BLaER1 treated with 17β-estradiol and CSF1 and Interleukin-3, amounts not matched to agents 10 nM and 100 nM (cell line): ENCODE data around the gene CEP112.
"Not testable (repeated sequence)": the region's sequence is repeated elsewhere in the genome, so short reads cannot be mapped to it uniquely, and the experiment has no call there.

Source experiments
- H3K27ac ChIP-seq, 11 experiments: shearing (Covaris generic); formaldehyde crosslinking; 2 replicates each; pipeline ENCODE4 v1.8.1; 2022
- H3K27me3 ChIP-seq, 11 experiments: shearing (Covaris generic); formaldehyde crosslinking; 2 replicates each; pipeline ENCODE4 v1.8.1; 2022
- H3K36me3 ChIP-seq, 11 experiments: shearing (Covaris generic); formaldehyde crosslinking; 2 replicates each; pipeline ENCODE4 v1.8.1; 2022
- H3K4me1 ChIP-seq, 10 experiments: shearing (Covaris generic); formaldehyde crosslinking; 2 replicates each; pipeline ENCODE4 v1.8.1; 2022
- H3K4me2 ChIP-seq, 11 experiments: shearing (Covaris generic); formaldehyde crosslinking; 2 replicates each; pipeline ENCODE4 v1.8.1; 2022
- H3K4me3 ChIP-seq, 10 experiments: shearing (Covaris generic); formaldehyde crosslinking; 2 replicates each; pipeline ENCODE4 v1.8.1; 2022
- H3K9ac ChIP-seq, 11 experiments: shearing (Covaris generic); formaldehyde crosslinking; 2 replicates each; pipeline ENCODE4 v1.8.1; 2022
- H3K9me3 ChIP-seq, 11 experiments: shearing (Covaris generic); formaldehyde crosslinking; replicated peaks in 1 of 11; 2 replicates each; pipeline ENCODE4 v1.8.1; 2022
- H4K20me1 ChIP-seq, 11 experiments: shearing (Covaris generic); formaldehyde crosslinking; 2 replicates each; pipeline ENCODE4 v1.8.1; 2022
- Cebpa-rat ChIP-seq, 11 experiments: shearing (Covaris generic); IDR thresholded peaks; 2 replicates each; pipeline ENCODE4 v1.8.1; 2022

The CEP112 gene

GRCh38 chr17:65741710-65742109 lies 450.2 kb downstream of the CEP112 start:
- H4K20me1 ChIP-seq = no peaks in the 10 kb centered on the region
- H3K4me3 ChIP-seq = no peak overlapping the region
- H3K27ac ChIP-seq = no peak overlapping the region
- H3K27me3 ChIP-seq = no peaks in the 10 kb centered on the region
- peaks cover 0 to 11% (median 9%) of the 10 kb centered on the region in 11 experiments; a peak in 11 of 22 replicates for H3K9me3 ChIP-seq
- no peak overlapping the region for H3K4me2 ChIP-seq
- no peaks in the 10 kb centered on the region for H3K36me3 ChIP-seq
- TF ChIP-seq Cebpa-rat (IDR thresholded peaks at IDR 0.05) = no peak
- H3K9ac ChIP-seq = no peak overlapping the region
- H3K4me1 ChIP-seq = no peaks in the 10 kb centered on the region

GRCh38 chr17:65739034-65739433 lies 452.9 kb downstream of the CEP112 start:
- TF ChIP-seq Cebpa-rat (IDR thresholded peaks at IDR 0.05) = no peak
- no peak overlapping the region for H3K4me3 ChIP-seq
- H4K20me1 ChIP-seq = no peaks in the 10 kb centered on the region
- peaks cover 0 to 11% (median 9%) of the 10 kb centered on the region in 11 experiments; a peak in 11 of 22 replicates for H3K9me3 ChIP-seq
- H3K27me3 ChIP-seq = no peaks in the 10 kb centered on the region
- no peak overlapping the region for H3K9ac ChIP-seq
- no peaks in the 10 kb centered on the region for H3K36me3 ChIP-seq
- no peak overlapping the region for H3K4me2 ChIP-seq
- H3K27ac ChIP-seq = no peak overlapping the region
- H3K4me1 ChIP-seq = no peaks in the 10 kb centered on the region

- no peak overlapping the region for H3K4me3 ChIP-seq
- H3K9ac ChIP-seq = no peak overlapping the region
- no peak for TF ChIP-seq Cebpa-rat (IDR thresholded peaks at IDR 0.05)
- no peaks in the 10 kb centered on the region for H3K27me3 ChIP-seq
- H3K4me2 ChIP-seq = no peak overlapping the region
- no peak overlapping the region for H3K27ac ChIP-seq
- peaks cover 3 to 15% (median 13%) of the 10 kb centered on the region in 11 experiments; a peak in 19 of 22 replicates for H3K9me3 ChIP-seq
- no peaks in the 10 kb centered on the region for H4K20me1 ChIP-seq
- no peaks in the 10 kb centered on the region for H3K4me1 ChIP-seq
- 0 out of 22 replicates have a peak, but pooled peaks cover 0 to under 1% (median 0%) of the 10 kb centered on the region in 11 experiments for H3K36me3 ChIP-seq
These were observed 454.5 kb downstream of the CEP112 start for GRCh38 chr17:65737451-65737850.

DNA sequence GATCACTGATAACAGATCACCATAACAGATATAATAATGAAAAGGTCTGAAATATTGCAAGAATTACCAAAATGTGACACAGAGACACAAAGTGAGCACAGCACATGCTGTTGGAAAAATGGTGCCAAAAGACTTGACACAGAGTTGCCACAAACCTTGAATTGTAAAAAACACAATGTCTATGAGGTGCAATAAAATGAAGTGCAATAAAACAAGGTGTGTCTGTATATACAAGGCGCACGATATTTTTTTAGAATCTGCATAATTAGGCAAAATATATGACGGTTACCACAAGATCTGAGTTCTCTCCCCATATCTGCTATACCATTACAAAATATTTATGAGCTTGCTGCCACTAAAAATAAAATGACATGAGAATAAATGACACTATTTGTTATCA lies 458.6 kb downstream of the CEP112 start:
- Histone ChIP-seq H3K27me3 (no peaks in the 10 kb centered on the region), H3K36me3 (peaks cover 0 to 7% (median 0%) of the 10 kb centered on the region in 11 experiments; a peak in 2 of 22 replicates), H4K20me1 (no peaks in the 10 kb centered on the region), H3K4me1 (no peaks in the 10 kb centered on the region), H3K9me3 (peaks cover 12 to 23% (median 16%) of the 10 kb centered on the region in 11 experiments), H3K9ac (no peak overlapping the region), H3K4me3 (no peak overlapping the region), H3K4me2 (no peak overlapping the region), H3K27ac (no peak overlapping the region)
- no peak for TF ChIP-seq Cebpa-rat (IDR thresholded peaks at IDR 0.05)

- not testable (repeated sequence) for H3K27ac ChIP-seq, H3K36me3 ChIP-seq, H4K20me1 ChIP-seq, H3K4me1 ChIP-seq, H3K4me2 ChIP-seq, H3K4me3 ChIP-seq, H3K9ac ChIP-seq, H3K27me3 ChIP-seq
- peaks cover 12 to 23% (median 16%) of the 10 kb centered on the region in 11 experiments for H3K9me3 ChIP-seq
These were observed 459.3 kb downstream of the CEP112 start for GRCh38 chr17:65732667-65733066.

- Histone ChIP-seq H3K9ac (no peak overlapping the region), H3K4me3 (no peak overlapping the region), H4K20me1 (no peaks in the 10 kb centered on the region), H3K27ac (no peak overlapping the region), H3K9me3 (peaks cover 12 to 23% (median 16%) of the 10 kb centered on the region in 11 experiments), H3K36me3 (peaks cover 0 to 7% (median 0%) of the 10 kb centered on the region in 11 experiments; a peak in 2 of 22 replicates), H3K4me2 (no peak overlapping the region), H3K4me1 (no peaks in the 10 kb centered on the region), H3K27me3 (no peaks in the 10 kb centered on the region)
- TF ChIP-seq Cebpa-rat (IDR thresholded peaks at IDR 0.05) = no peak
These were observed 461.2 kb downstream of the CEP112 start for GRCh38 chr17:65730711-65731169.

- no peak overlapping the region for H3K4me2 ChIP-seq
- peaks cover 12 to 23% (median 16%) of the 10 kb centered on the region in 11 experiments for H3K9me3 ChIP-seq
- no peak overlapping the region for H3K9ac ChIP-seq
- H4K20me1 ChIP-seq = no peaks in the 10 kb centered on the region
- H3K4me1 ChIP-seq = no peaks in the 10 kb centered on the region
- H3K4me3 ChIP-seq = no peak overlapping the region
- TF ChIP-seq Cebpa-rat (IDR thresholded peaks at IDR 0.05) = no peak
- no peaks in the 10 kb centered on the region for H3K27me3 ChIP-seq
- peaks cover 0 to 7% (median 0%) of the 10 kb centered on the region in 11 experiments; a peak in 2 of 22 replicates for H3K36me3 ChIP-seq
- H3K27ac ChIP-seq = no peak overlapping the region
These were observed 462.7 kb downstream of the CEP112 start for GRCh38 chr17:65729207-65729606.

DNA sequence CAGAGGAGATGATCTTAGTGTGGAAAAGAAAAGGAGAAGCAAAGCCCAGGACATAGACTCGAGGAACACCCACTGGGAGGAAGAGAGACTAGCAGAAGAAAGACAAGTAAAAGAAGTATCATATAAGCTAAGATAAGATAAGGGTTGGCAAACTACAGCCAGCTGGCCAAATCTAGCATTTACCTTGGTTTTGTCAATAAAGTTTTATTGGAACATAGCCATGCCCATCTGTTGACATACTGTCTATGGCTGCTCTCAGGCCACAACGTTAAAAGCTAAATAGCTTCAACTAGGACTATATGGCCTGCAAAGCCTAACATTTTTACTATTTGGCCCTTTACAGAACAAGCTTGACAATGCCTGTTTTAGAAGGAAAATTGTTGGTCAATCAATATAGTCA lies 464.1 kb downstream of the CEP112 start:
- no peak for TF ChIP-seq Cebpa-rat (IDR thresholded peaks at IDR 0.05)
- no peaks in the 10 kb centered on the region for H3K27me3 ChIP-seq
- no peaks in the 10 kb centered on the region for H3K4me1 ChIP-seq
- H3K36me3 ChIP-seq = peaks cover 0 to 7% (median 0%) of the 10 kb centered on the region in 11 experiments; a peak in 2 of 22 replicates
- H3K9ac ChIP-seq = no peak overlapping the region
- peaks cover 12 to 21% (median 16%) of the 10 kb centered on the region in 11 experiments for H3K9me3 ChIP-seq
- no peaks in the 10 kb centered on the region for H4K20me1 ChIP-seq
- H3K4me3 ChIP-seq = no peak overlapping the region
- no peak overlapping the region for H3K27ac ChIP-seq
- no peak overlapping the region for H3K4me2 ChIP-seq

- H3K9ac ChIP-seq = no peak overlapping the region
- peaks cover 8 to 15% (median 11%) of the 10 kb centered on the region in 11 experiments for H3K9me3 ChIP-seq
- H3K4me1 ChIP-seq = no peaks in the 10 kb centered on the region
- H3K27ac ChIP-seq = no peak overlapping the region
- no peak overlapping the region for H3K4me2 ChIP-seq
- H3K36me3 ChIP-seq = peaks cover 0 to 4% (median 0%) of the 10 kb centered on the region in 11 experiments; a peak in 2 of 22 replicates
- no peaks in the 10 kb centered on the region for H3K27me3 ChIP-seq
- no peaks in the 10 kb centered on the region for H4K20me1 ChIP-seq
- no peak overlapping the region for H3K4me3 ChIP-seq
- TF ChIP-seq Cebpa-rat (IDR thresholded peaks at IDR 0.05) = no peak
These were observed 464.7 kb downstream of the CEP112 start for GRCh38 chr17:65727246-65727645.

- no peaks in the 10 kb centered on the region for H3K27me3 ChIP-seq
- H3K4me3 ChIP-seq = no peak overlapping the region
- H4K20me1 ChIP-seq = no peaks in the 10 kb centered on the region
- H3K36me3 ChIP-seq = no peaks in the 10 kb centered on the region
- H3K9me3 ChIP-seq = no peaks in the 10 kb centered on the region; a peak in 1 of 22 replicates
- no peak overlapping the region for H3K4me2 ChIP-seq
- no peaks in the 10 kb centered on the region for H3K4me1 ChIP-seq
- H3K27ac ChIP-seq = no peak overlapping the region
- no peak overlapping the region for H3K9ac ChIP-seq
- no peak for TF ChIP-seq Cebpa-rat (IDR thresholded peaks at IDR 0.05)
These were observed 468.3 kb downstream of the CEP112 start for GRCh38 chr17:65723431-65724151.
